RWPE2 (cell line): ENCODE measurements around the gene FGFR2.

ENCODE experiments used
- ATAC-seq: fragments of 200-7000 bp; cut with Tn5 transposase; 3 replicates; pipeline ENCODE4 v1.9.1; 2021; ENCODE audit warnings: low read depth
- DNase-seq: peaks from one replicate; pipeline ENCODE4 v3.0.0-alpha.2; 2020; ENCODE audit warnings: low spot score
- H3K27ac ChIP-seq: fragments of 450-650 bp; 2 replicates; pipeline ENCODE4 v1.5.1; 2017; ENCODE audit warnings: mild to moderate bottlenecking; ENCODE audit not compliant: poor library complexity, severe bottlenecking
- H3K27me3 ChIP-seq: fragments of 250-450 bp; sonication (Bioruptor Pico); 2 replicates; pipeline ENCODE4 v1.5.1; 2021; ENCODE audit warnings: mild to moderate bottlenecking, moderate library complexity; ENCODE audit not compliant: insufficient read depth, poor library complexity, severe bottlenecking
- H3K36me3 ChIP-seq: fragments of 250-450 bp; sonication (Bioruptor Pico); 2 replicates; pipeline ENCODE4 v1.5.1; 2020; ENCODE audit warnings: low read depth, mild to moderate bottlenecking, moderate library complexity
- H3K4me1 ChIP-seq: fragments of 250-450 bp; sonication (Bioruptor Pico); 2 replicates; pipeline ENCODE4 v1.5.1; 2021; ENCODE audit warnings: mild to moderate bottlenecking, moderate library complexity; ENCODE audit not compliant: insufficient read depth, poor library complexity, severe bottlenecking
- H3K4me3 ChIP-seq: fragments of 250-450 bp; sonication (Bioruptor Pico); 2 replicates; pipeline ENCODE4 v1.5.1; 2021; ENCODE audit warnings: mild to moderate bottlenecking, moderate library complexity; ENCODE audit not compliant: severe bottlenecking
- H3K9me3 ChIP-seq: fragments of 250-450 bp; sonication (Bioruptor Pico); 2 replicates; pipeline ENCODE4 v1.5.1; 2021; ENCODE audit warnings: mild to moderate bottlenecking, moderate library complexity; ENCODE audit not compliant: severe bottlenecking
- TF ChIP-seq, protein P1 (sequence below): fragments of 450-650 bp; IDR thresholded peaks from one replicate; pipeline ENCODE4 v1.5.1; 2017; ENCODE audit warnings: mild to moderate bottlenecking, moderate library complexity; ENCODE audit not compliant: poor library complexity, severe bottlenecking

Gene FGFR2

DNA sequence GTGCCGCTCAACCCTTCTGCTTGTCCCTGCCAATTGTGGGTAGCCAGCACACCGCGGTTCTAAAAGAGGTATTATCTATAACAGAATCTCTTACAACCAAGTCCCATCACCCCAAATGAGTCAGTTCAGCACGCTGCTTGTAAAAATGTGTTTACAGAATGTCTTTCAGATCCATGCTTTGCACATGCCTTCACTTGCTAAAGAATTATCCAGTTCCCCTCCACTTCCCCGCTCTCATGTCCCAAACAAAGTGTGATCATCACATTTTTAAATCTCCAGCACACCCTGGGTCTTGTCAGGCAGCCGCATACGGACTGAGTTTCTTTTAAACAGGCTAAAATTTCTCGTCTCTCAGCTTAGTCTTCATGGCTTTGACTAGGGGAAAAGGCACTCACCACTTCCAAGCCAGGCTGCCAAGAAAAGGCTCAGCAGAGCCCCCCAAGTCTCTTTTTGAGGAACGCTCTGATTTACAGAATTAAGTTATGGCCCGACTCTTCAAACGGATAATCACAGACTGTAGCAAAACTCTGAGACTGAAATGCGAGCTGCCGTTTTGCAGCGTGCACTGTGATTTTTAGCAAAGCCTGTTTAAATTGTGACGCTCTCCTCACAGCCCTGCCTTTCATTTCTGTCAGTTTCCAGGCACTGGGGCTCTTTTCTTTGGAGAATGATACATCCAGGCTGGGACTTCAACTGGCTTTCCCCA lies 29.8 kb upstream of the FGFR2 start:
- ATAC-seq (peak; percentile 83), DNase-seq (no peak)
- Histone ChIP-seq H3K9me3 (no peaks in the 10 kb centered on the region), H3K4me3 (no peak overlapping the region), H3K36me3 (no peaks in the 10 kb centered on the region), H3K27me3 (no peaks in the 10 kb centered on the region), H3K4me1 (peaks cover 17% of the 10 kb centered on the region), H3K27ac (no peak overlapping the region)
- TF ChIP-seq, protein P1, sequence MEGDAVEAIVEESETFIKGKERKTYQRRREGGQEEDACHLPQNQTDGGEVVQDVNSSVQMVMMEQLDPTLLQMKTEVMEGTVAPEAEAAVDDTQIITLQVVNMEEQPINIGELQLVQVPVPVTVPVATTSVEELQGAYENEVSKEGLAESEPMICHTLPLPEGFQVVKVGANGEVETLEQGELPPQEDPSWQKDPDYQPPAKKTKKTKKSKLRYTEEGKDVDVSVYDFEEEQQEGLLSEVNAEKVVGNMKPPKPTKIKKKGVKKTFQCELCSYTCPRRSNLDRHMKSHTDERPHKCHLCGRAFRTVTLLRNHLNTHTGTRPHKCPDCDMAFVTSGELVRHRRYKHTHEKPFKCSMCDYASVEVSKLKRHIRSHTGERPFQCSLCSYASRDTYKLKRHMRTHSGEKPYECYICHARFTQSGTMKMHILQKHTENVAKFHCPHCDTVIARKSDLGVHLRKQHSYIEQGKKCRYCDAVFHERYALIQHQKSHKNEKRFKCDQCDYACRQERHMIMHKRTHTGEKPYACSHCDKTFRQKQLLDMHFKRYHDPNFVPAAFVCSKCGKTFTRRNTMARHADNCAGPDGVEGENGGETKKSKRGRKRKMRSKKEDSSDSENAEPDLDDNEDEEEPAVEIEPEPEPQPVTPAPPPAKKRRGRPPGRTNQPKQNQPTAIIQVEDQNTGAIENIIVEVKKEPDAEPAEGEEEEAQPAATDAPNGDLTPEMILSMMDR: no peak

DNA sequence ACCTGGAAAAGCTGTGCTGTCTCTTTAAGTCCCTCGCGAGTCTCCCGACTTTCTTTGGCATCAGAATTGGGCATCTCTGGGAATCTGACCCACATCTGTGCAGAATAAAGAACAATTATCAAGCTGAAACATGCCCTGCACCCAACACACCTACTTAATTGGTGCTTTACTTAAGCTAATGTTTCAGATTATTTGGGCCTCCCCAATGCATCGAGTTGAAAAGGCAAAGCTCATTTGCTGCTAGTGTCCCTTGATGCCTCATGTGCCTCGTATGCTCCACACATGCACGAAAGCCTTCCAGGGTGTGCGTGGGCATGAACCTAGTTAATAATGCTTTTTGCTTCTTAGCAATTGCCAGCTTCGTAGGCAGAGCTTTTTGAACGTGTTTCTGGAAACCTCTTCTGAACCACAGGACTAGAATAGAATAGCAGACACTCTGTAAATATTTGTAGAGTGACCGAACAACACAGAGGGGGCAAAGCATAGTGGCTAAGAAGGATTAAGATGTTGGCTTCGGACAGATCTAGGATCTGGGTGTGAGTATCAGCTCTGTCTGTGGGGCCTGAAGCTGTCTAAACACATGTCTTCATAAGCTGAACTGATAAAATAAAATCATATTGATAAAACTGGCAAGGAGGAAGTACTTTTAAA lies 26.7 kb upstream of the FGFR2 start:
- no peak for DNase-seq
- Histone ChIP-seq H3K27ac (no peak overlapping the region), H3K4me3 (no peak overlapping the region), H3K9me3 (no peaks in the 10 kb centered on the region), H3K36me3 (no peaks in the 10 kb centered on the region), H3K4me1 (peaks cover 17% of the 10 kb centered on the region), H3K27me3 (no peaks in the 10 kb centered on the region)
- TF ChIP-seq, protein P1: no peak
- ATAC-seq: peak; percentile 31

DNA sequence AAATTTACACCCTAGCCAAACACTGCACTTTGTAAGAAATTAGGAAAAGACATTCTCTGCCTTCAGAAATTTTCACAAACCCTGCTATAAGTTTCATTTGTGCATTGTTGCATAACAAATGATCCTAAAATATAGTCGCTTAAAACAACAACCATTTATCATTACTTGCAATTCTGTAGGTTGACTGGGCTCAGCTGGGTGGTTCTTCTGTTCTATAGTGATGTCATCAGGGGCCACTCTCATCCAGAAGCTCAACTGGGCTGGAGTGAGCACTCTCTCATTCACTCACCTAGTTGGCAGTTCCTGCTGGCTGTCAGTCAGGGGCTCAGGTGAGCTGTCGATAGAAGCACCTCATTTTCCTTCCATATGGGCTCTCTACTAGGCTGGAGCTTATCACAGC lies 20.7 kb upstream of the FGFR2 start:
- Histone ChIP-seq H3K4me1 (no peaks in the 10 kb centered on the region), H3K27me3 (no peaks in the 10 kb centered on the region), H3K4me3 (no peak overlapping the region), H3K27ac (no peak overlapping the region), H3K36me3 (no peaks in the 10 kb centered on the region), H3K9me3 (peaks cover 2% of the 10 kb centered on the region)
- TF ChIP-seq, protein P1: no peak
- no peak for ATAC-seq
- no peak for DNase-seq

DNA sequence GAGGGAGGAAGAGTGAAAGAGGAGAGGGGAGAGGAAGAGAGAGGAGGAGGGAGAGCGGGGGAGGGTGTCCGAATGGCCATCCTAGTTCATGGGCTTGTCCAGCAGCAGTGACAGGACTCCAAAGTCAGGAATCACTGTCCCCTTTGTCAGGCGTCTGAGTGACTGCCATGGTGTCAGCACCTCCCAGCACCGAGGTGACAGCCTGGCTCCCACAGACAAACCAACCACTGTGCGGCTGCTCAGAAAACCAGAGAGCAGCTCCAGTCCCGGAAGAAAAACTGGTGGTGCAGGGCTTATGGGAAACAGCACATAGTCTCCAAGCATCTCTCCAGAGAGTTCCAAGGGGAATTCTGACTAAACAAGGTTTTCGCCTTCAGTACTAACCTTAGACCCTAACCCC lies 18.9 kb upstream of the FGFR2 start:
- H3K36me3 ChIP-seq: no peaks in the 10 kb centered on the region
- H3K27ac ChIP-seq: no peak overlapping the region
- no peaks in the 10 kb centered on the region for H3K4me1 ChIP-seq
- TF ChIP-seq, protein P1: no peak
- no peak for ATAC-seq
- H3K9me3 ChIP-seq: peaks cover 2% of the 10 kb centered on the region
- no peak for DNase-seq
- H3K4me3 ChIP-seq: no peak overlapping the region
- no peaks in the 10 kb centered on the region for H3K27me3 ChIP-seq

DNA sequence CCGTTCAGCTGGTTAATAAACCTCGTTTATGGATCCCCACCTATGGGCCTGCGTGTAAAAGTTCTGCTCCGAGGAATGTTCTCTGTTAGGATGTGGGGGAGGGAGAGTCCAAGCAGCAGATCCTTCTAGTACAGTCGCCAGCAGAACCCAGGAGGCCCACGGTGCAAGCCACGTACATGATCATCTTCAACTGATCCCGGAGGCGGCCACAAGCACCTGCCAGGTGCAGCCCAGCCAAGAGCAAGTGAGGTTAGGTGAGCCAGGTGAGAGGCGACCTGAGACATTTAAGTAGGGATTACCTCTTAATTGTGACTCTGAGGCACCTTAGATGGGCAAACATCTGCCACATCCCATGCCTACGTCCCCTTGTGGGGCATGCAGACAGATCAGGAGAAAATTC lies 18.0 kb upstream of the FGFR2 start:
- ATAC-seq: no peak
- Histone ChIP-seq H3K4me3 (no peak overlapping the region), H3K27me3 (no peaks in the 10 kb centered on the region), H3K27ac (no peak overlapping the region), H3K4me1 (no peaks in the 10 kb centered on the region), H3K9me3 (peaks cover 2% of the 10 kb centered on the region), H3K36me3 (no peaks in the 10 kb centered on the region)
- TF ChIP-seq, protein P1: no peak
- DNase-seq: no peak
